ENCODE data around the gene CYP2R1. TPM values are rescaled to one million over a fixed set of nuclear protein-coding genes. Genes with fewer than 3 reads are reported as not detected.

The CYP2R1 gene
- total RNA-seq, 2 donors from 2014 or later: 7.6 to 9.3 TPM

GRCh38 chr11:14858404-14858803 is 33.6 kb downstream of the CYP2R1 start:
- no peak overlapping the region for H3K4me3 ChIP-seq
- H3K4me1 ChIP-seq: no peaks in the 10 kb centered on the region
- no peak for DNase-seq (ENCODE audit: low spot score)
- no peaks in the 10 kb centered on the region for H3K36me3 ChIP-seq
- no peak overlapping the region for H3K27ac ChIP-seq
- H3K9me3 ChIP-seq: no peaks in the 10 kb centered on the region
- no peak for TF ChIP-seq CTCF (IDR thresholded peaks at IDR 0.05)
- H3K27me3 ChIP-seq: no peaks in the 10 kb centered on the region

- no peaks in the 10 kb centered on the region for H3K4me1 ChIP-seq
- H3K4me3 ChIP-seq: no peak overlapping the region
- DNase-seq (ENCODE audit: low spot score): no peak
- no peak overlapping the region for H3K27ac ChIP-seq
- H3K27me3 ChIP-seq: no peaks in the 10 kb centered on the region
- no peaks in the 10 kb centered on the region for H3K36me3 ChIP-seq
- H3K9me3 ChIP-seq: no peaks in the 10 kb centered on the region
- TF ChIP-seq CTCF (IDR thresholded peaks at IDR 0.05): no peak
These were observed 34.4 kb downstream of the CYP2R1 start for GRCh38 chr11:14857621-14858020.

GRCh38 chr11:14855890-14856289 is 36.1 kb downstream of the CYP2R1 start:
- H3K4me1 ChIP-seq: no peaks in the 10 kb centered on the region
- DNase-seq (ENCODE audit: low spot score): no peak
- no peaks in the 10 kb centered on the region for H3K9me3 ChIP-seq
- no peak overlapping the region for H3K27ac ChIP-seq
- H3K27me3 ChIP-seq: no peaks in the 10 kb centered on the region
- H3K4me3 ChIP-seq: no peak overlapping the region
- TF ChIP-seq CTCF (IDR thresholded peaks at IDR 0.05): no peak
- no peaks in the 10 kb centered on the region for H3K36me3 ChIP-seq

GRCh38 chr11:14854057-14854456 is 38.0 kb downstream of the CYP2R1 start:
- DNase-seq (ENCODE audit: low spot score): no peak
- H3K27ac ChIP-seq: no peak overlapping the region

GRCh38 chr11:14852571-14853177 is 39.4 kb downstream of the CYP2R1 start:
- no peak for DNase-seq (ENCODE audit: low spot score)
- no peak overlapping the region for H3K4me3 ChIP-seq
- TF ChIP-seq CTCF (IDR thresholded peaks at IDR 0.05): no peak
- H3K9me3 ChIP-seq: no peaks in the 10 kb centered on the region
- no peaks in the 10 kb centered on the region for H3K4me1 ChIP-seq
- no peaks in the 10 kb centered on the region for H3K36me3 ChIP-seq
- H3K27me3 ChIP-seq: no peaks in the 10 kb centered on the region
- no peak overlapping the region for H3K27ac ChIP-seq

More at GRCh38 chr11:14854057-14854456, 38.0 kb downstream of the CYP2R1 start:
- no peak for TF ChIP-seq CTCF (IDR thresholded peaks at IDR 0.05)
- Histone ChIP-seq H3K4me3 (no peak overlapping the region), H3K36me3 (no peaks in the 10 kb centered on the region), H3K4me1 (no peaks in the 10 kb centered on the region), H3K27me3 (no peaks in the 10 kb centered on the region), H3K9me3 (no peaks in the 10 kb centered on the region)

- no peak overlapping the region for H3K4me3 ChIP-seq
- no peak for TF ChIP-seq CTCF (IDR thresholded peaks at IDR 0.05)
- DNase-seq (ENCODE audit: low spot score): no peak
- no peaks in the 10 kb centered on the region for H3K9me3 ChIP-seq
- no peaks in the 10 kb centered on the region for H3K36me3 ChIP-seq
- no peak overlapping the region for H3K27ac ChIP-seq
- no peaks in the 10 kb centered on the region for H3K4me1 ChIP-seq
- no peaks in the 10 kb centered on the region for H3K27me3 ChIP-seq
These were observed 50.0 kb downstream of the CYP2R1 start for GRCh38 chr11:14842002-14842401.
